Measurements from ENCODE around the gene TRAK1.

Gene TRAK1

DNA sequence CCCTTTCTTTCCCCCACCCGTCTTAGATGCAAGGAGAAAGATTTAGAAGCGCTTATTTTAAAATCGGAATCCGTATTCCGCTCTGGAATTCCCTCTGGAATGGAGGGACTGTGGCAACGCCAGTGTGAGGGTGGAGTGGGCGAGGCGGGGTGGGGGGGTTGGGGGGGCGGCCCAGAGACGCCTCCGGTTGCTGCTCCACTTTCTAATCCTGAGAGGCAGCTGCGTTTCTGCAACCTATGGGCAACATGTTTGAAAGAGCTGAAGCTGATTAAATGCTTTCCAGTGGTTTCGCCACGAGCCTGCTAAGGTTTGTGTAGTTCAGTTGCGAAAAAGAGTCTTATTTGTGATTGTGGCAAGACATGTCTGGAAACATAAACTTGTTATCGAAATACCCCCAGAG is 174.9 kb downstream of the TRAK1 start, which contains the start of gene CCK:
TSS of gene CCK (minus strand) at position 101 of the 400 bp plus-strand sequence. CDS start 2,555 bp downstream, outside the sequence.
- Histone ChIP-seq H3K9me3 (no peaks in the 10 kb centered on the region), H3K27ac (no peak within 1 kb of the TSS), H3K36me3 (no peaks in the 10 kb centered on the region), H3K27me3 (peaks cover 4 to 70% of the 10 kb centered on the region in 2 donors), H3K4me1 (peaks cover 0 to 25% (median 19%) of the 10 kb centered on the region in 4 donors), H3K4me3 (no peak within 1 kb of the TSS)
- no peak for DNase-seq
- intact Hi-C loops (cut with DNase I; ENCODE audit: low total_unique reads) = no loop called here
- TF ChIP-seq, protein P1, sequence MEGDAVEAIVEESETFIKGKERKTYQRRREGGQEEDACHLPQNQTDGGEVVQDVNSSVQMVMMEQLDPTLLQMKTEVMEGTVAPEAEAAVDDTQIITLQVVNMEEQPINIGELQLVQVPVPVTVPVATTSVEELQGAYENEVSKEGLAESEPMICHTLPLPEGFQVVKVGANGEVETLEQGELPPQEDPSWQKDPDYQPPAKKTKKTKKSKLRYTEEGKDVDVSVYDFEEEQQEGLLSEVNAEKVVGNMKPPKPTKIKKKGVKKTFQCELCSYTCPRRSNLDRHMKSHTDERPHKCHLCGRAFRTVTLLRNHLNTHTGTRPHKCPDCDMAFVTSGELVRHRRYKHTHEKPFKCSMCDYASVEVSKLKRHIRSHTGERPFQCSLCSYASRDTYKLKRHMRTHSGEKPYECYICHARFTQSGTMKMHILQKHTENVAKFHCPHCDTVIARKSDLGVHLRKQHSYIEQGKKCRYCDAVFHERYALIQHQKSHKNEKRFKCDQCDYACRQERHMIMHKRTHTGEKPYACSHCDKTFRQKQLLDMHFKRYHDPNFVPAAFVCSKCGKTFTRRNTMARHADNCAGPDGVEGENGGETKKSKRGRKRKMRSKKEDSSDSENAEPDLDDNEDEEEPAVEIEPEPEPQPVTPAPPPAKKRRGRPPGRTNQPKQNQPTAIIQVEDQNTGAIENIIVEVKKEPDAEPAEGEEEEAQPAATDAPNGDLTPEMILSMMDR (IDR thresholded peaks at IDR 0.05) = no peak

DNA sequence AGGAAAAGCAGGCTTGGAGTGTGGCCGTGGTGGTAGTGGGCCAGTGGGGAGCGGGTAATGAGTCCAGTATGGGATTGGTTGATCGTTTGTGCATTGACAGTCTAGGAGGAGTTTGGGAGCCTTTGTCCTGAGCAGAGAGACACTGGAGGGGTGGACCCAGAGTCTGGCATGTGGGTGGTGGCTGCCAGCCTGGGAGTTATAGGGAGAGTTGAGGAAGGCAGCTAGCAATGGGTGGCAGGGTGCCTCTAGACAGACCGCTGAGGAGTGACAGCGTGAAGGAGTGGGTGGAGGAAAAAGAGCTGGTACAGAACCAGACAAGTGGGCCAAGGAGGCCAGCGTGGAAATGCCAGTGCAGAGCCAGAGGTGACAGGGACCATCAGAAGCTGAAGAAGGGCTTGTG is 176.7 kb downstream of the TRAK1 start:
- no peaks in the 10 kb centered on the region for H3K9me3 ChIP-seq
- H3K27ac ChIP-seq = no peak overlapping the region
- H3K27me3 ChIP-seq = peaks cover 4 to 59% of the 10 kb centered on the region in 2 donors
- no peak overlapping the region for H3K4me3 ChIP-seq
- no peaks in the 10 kb centered on the region for H3K36me3 ChIP-seq
- H3K4me1 ChIP-seq = peaks cover 0 to 25% (median 19%) of the 10 kb centered on the region in 4 donors
- intact Hi-C loops (cut with DNase I; ENCODE audit: low total_unique reads) = no loop called here
- TF ChIP-seq, protein P1 (IDR thresholded peaks at IDR 0.05) = no peak
- DNase-seq = no peak

DNA sequence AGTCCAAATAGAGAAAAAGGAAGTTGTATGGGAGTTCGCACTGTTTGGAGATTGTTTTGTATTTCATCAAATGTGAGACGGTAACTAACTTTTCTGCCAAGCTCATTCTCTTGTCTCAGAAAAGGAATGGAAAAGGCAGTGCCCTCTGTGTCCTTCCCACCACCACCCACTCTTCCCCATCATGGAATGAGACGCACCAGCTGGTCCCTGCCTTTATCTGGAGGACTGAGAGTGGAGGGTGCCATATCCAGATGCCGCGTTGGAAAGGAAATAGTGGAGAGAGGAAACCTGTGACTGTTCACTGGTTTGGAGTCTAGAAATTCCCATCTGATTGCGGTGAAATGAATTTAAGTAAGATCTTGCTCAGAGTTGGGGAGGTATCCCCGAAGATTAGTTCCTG is 178.5 kb downstream of the TRAK1 start:
- TF ChIP-seq, protein P1 (IDR thresholded peaks at IDR 0.05) = no peak
- intact Hi-C loops (cut with DNase I; ENCODE audit: low total_unique reads) = no loop called here
- H3K9me3 ChIP-seq = no peaks in the 10 kb centered on the region
- no peak for DNase-seq
- no peak overlapping the region for H3K4me3 ChIP-seq
- H3K36me3 ChIP-seq = no peaks in the 10 kb centered on the region
- H3K27me3 ChIP-seq = peaks cover 0 to 42% of the 10 kb centered on the region in 2 donors
- peaks cover 0 to 12% (median 7%) of the 10 kb centered on the region in 4 donors for H3K4me1 ChIP-seq
- H3K27ac ChIP-seq = no peak overlapping the region

DNA sequence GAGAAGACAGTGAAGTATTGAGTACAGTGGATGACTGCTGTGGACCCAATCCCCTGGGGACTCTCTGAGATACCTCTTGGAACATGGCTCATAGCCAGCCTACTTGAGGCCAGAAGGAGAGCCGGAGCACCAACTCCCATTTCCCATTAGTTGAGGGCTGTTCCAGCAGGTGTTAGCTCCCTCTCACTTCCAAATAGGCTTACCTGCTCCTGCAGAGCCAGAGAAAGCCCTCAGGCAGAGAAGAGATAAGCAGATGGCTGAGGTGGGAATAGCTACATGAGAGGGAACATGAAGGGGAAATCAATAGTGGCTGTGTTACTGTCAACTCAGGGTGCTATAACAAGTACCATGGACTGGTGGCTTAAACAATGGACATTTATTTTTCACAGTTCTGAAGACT is 179.4 kb downstream of the TRAK1 start:
- no peaks in the 10 kb centered on the region for H3K36me3 ChIP-seq
- H3K9me3 ChIP-seq = no peaks in the 10 kb centered on the region
- TF ChIP-seq, protein P1 (IDR thresholded peaks at IDR 0.05) = no peak
- no peak overlapping the region for H3K4me3 ChIP-seq
- no peak for DNase-seq
- no peak overlapping the region for H3K27ac ChIP-seq
- peaks cover 0 to 3% (median 0%) of the 10 kb centered on the region in 4 donors for H3K4me1 ChIP-seq
- peaks cover 0 to 32% of the 10 kb centered on the region in 2 donors for H3K27me3 ChIP-seq
- intact Hi-C loops (cut with DNase I; ENCODE audit: low total_unique reads) = no loop called here

DNA sequence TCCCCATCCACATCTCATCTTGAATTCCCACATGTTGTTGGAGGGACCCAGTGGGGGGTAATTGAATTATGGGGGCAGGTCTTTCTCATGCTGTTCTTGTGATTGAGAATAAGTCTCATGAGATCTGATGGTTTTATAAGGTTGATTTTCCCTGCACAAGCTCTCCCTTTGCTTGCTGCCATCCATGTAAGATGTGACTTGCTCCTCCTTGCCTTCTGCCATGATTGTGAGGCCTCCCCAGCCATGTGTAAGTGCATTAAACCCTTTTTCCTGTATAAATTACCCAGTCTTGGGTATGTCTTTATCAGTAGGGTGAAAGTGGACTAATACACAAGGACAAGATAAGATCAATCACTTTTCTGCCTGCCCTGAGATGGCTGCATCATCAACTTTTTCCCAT is 180.6 kb downstream of the TRAK1 start:
- Histone ChIP-seq H3K27ac (no peak overlapping the region), H3K27me3 (peaks cover 0 to 23% of the 10 kb centered on the region in 2 donors), H3K4me1 (no peaks in the 10 kb centered on the region), H3K36me3 (no peaks in the 10 kb centered on the region), H3K4me3 (no peak overlapping the region), H3K9me3 (no peaks in the 10 kb centered on the region)
- intact Hi-C loops (cut with DNase I; ENCODE audit: low total_unique reads) = no loop called here
- TF ChIP-seq, protein P1 (IDR thresholded peaks at IDR 0.05) = no peak
- no peak for DNase-seq

DNA sequence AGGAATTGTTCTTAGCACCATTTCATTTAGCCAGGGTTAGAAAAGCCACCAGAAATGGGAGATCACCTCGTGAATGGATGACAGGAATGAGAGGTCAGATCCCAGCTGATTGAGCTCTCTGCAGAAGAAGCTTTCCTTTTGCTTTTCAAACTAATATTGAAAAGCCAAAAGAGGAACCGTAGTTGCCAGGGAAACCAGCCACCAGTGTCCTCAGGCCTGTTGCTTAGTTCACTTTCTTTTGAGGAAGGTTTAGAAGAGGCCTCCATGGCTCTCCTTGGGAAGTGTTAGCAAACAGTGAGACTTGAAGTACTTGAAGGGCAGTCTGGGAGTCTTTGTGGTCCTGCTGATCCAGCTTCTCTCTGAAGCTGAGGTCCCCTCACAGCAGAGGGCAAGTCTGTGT is 182.2 kb downstream of the TRAK1 start:
- DNase-seq = no peak
- intact Hi-C loops (cut with DNase I; ENCODE audit: low total_unique reads) = no loop called here
- Histone ChIP-seq H3K27me3 (peaks cover 0 to 15% of the 10 kb centered on the region in 2 donors), H3K36me3 (no peaks in the 10 kb centered on the region), H3K4me3 (no peak overlapping the region), H3K4me1 (no peaks in the 10 kb centered on the region), H3K27ac (no peak overlapping the region), H3K9me3 (no peaks in the 10 kb centered on the region)
- TF ChIP-seq, protein P1 (IDR thresholded peaks at IDR 0.05) = no peak

All from tibial artery (tissue), 4 donors.